NT2/D1 (cell line): ENCODE data around the gene EML4.

Experiments used
- SUZ12 ChIP-seq: IDR thresholded peaks from 2 replicates; pipeline ENCODE4 v1.6.1; 2011; ENCODE audit not compliant: insufficient read length, insufficient read depth; ENCODE audit errors: extremely low read depth
- YY1 ChIP-seq: IDR thresholded peaks from 2 replicates; pipeline ENCODE4 v1.6.1; 2011; ENCODE audit not compliant: insufficient read length, insufficient read depth
- ZNF274 ChIP-seq: IDR thresholded peaks from 2 replicates; pipeline ENCODE4 v1.6.1; 2011; ENCODE audit warnings: mild to moderate bottlenecking, low read depth, low read length

- TF ChIP-seq YY1 (no peak), SUZ12 (no peak), ZNF274 (no peak)
Observed at GRCh38 chr2:42315844-42316470, 146.8 kb downstream of the EML4 start.
